ENCODE measurements around the gene KIRREL3.

Gene KIRREL3

GRCh38 chr11:126542334-126543015, 458.1 kb downstream of the KIRREL3 start:
- TF ChIP-seq SPI1 (IDR thresholded peaks at IDR 0.05; ENCODE audit: borderline replicate concordance, low read depth): no peak
- no peak for TF ChIP-seq REST (IDR thresholded peaks at IDR 0.05; ENCODE audit: insufficient replicate concordance, low read depth)
- TF ChIP-seq POLR2AphosphoS5 (IDR thresholded peaks at IDR 0.05; ENCODE audit: low read depth): no peak
- TF ChIP-seq, protein P1, sequence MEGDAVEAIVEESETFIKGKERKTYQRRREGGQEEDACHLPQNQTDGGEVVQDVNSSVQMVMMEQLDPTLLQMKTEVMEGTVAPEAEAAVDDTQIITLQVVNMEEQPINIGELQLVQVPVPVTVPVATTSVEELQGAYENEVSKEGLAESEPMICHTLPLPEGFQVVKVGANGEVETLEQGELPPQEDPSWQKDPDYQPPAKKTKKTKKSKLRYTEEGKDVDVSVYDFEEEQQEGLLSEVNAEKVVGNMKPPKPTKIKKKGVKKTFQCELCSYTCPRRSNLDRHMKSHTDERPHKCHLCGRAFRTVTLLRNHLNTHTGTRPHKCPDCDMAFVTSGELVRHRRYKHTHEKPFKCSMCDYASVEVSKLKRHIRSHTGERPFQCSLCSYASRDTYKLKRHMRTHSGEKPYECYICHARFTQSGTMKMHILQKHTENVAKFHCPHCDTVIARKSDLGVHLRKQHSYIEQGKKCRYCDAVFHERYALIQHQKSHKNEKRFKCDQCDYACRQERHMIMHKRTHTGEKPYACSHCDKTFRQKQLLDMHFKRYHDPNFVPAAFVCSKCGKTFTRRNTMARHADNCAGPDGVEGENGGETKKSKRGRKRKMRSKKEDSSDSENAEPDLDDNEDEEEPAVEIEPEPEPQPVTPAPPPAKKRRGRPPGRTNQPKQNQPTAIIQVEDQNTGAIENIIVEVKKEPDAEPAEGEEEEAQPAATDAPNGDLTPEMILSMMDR (IDR thresholded peaks at IDR 0.05; ENCODE audit: insufficient read depth, low read length): no peak
- no peak for TF ChIP-seq GABPA (IDR thresholded peaks at IDR 0.05; ENCODE audit: low read depth)
- Histone ChIP-seq H3K27me3 (ENCODE audit: insufficient read depth, poor library complexity, severe bottlenecking) (peaks cover 6% of the 10 kb centered on the region), H3K4me3 (replicated peaks; ENCODE audit: insufficient read depth, low read length) (no peak overlapping the region), H3K27ac (replicated peaks) (no peak overlapping the region)
- DNase-seq (ENCODE audit: low read depth in 1 of 2, low spot score in 1 of 2): no peak

GRCh38 chr11:126538071-126538470, 462.5 kb downstream of the KIRREL3 start:
- H3K27me3 ChIP-seq (ENCODE audit: insufficient read depth, poor library complexity, severe bottlenecking): peaks cover 2% of the 10 kb centered on the region
- DNase-seq (ENCODE audit: low read depth in 1 of 2, low spot score in 1 of 2): no peak
- TF ChIP-seq REST (IDR thresholded peaks at IDR 0.05; ENCODE audit: insufficient replicate concordance, low read depth) (no peak), SPI1 (IDR thresholded peaks at IDR 0.05; ENCODE audit: borderline replicate concordance, low read depth) (no peak), POLR2AphosphoS5 (IDR thresholded peaks at IDR 0.05; ENCODE audit: low read depth) (no peak), GABPA (IDR thresholded peaks at IDR 0.05; ENCODE audit: low read depth) (no peak)
- TF ChIP-seq, protein P1 (IDR thresholded peaks at IDR 0.05; ENCODE audit: insufficient read depth, low read length): no peak
- no peak overlapping the region for H3K4me3 ChIP-seq (replicated peaks; ENCODE audit: insufficient read depth, low read length)
- H3K27ac ChIP-seq (replicated peaks): no peak overlapping the region

GRCh38 chr11:126537492-126537891, 463.1 kb downstream of the KIRREL3 start:
- Histone ChIP-seq H3K27me3 (ENCODE audit: insufficient read depth, poor library complexity, severe bottlenecking) (peaks cover 2% of the 10 kb centered on the region), H3K4me3 (replicated peaks; ENCODE audit: insufficient read depth, low read length) (no peak overlapping the region), H3K27ac (replicated peaks) (no peak overlapping the region)
- no peak for TF ChIP-seq POLR2AphosphoS5 (IDR thresholded peaks at IDR 0.05; ENCODE audit: low read depth)
- TF ChIP-seq SPI1 (IDR thresholded peaks at IDR 0.05; ENCODE audit: borderline replicate concordance, low read depth): no peak
- TF ChIP-seq, protein P1 (IDR thresholded peaks at IDR 0.05; ENCODE audit: insufficient read depth, low read length): no peak
- TF ChIP-seq GABPA (IDR thresholded peaks at IDR 0.05; ENCODE audit: low read depth): no peak
- TF ChIP-seq REST (IDR thresholded peaks at IDR 0.05; ENCODE audit: insufficient replicate concordance, low read depth): no peak
- no peak for DNase-seq (ENCODE audit: low read depth in 1 of 2, low spot score in 1 of 2)

Measured in HL-60 (cell line).